NCI-H510A treated with DMSO at 0.1 percent for 48 hours (cell line): ENCODE results near the gene C6orf47.

ENCODE experiments used
- DNase-seq: peaks from one replicate; lab custom pipeline; 2025; lab: John Stamatoyannopoulos, UW

C6orf47 gene

GRCh38 chr6:31636698-31637596 lies 23.6 kb downstream of the C6orf47 start:
- DNase-seq, result no peak

- no peak for DNase-seq
These were observed 25.5 kb downstream of the C6orf47 start for GRCh38 chr6:31634969-31635575.

GRCh38 chr6:31634131-31634530 lies 26.4 kb downstream of the C6orf47 start:
- no peak for DNase-seq

GRCh38 chr6:31633447-31633846 lies 27.1 kb downstream of the C6orf47 start:
- DNase-seq, result no peak

GRCh38 chr6:31632279-31632946 lies 28.2 kb downstream of the C6orf47 start:
- no peak for DNase-seq

- DNase-seq, result no peak
These were observed 28.8 kb downstream of the C6orf47 start for GRCh38 chr6:31631681-31632278.

GRCh38 chr6:31631209-31631608 lies 29.4 kb downstream of the C6orf47 start:
- no peak for DNase-seq

GRCh38 chr6:31630177-31630934 lies 30.2 kb downstream of the C6orf47 start:
- DNase-seq, result no peak

- no peak for DNase-seq
These were observed 31.6 kb downstream of the C6orf47 start for GRCh38 chr6:31629014-31629413.

- DNase-seq, result no peak
These were observed 32.8 kb downstream of the C6orf47 start for GRCh38 chr6:31627690-31628287.

- DNase-seq, result no peak
These were observed 33.6 kb downstream of the C6orf47 start for GRCh38 chr6:31626952-31627351.

GRCh38 chr6:31624070-31624469 lies 36.5 kb downstream of the C6orf47 start:
- DNase-seq, result no peak

GRCh38 chr6:31622684-31623091 lies 37.9 kb downstream of the C6orf47 start:
- no peak for DNase-seq

- DNase-seq, result no peak
These were observed 38.6 kb downstream of the C6orf47 start for GRCh38 chr6:31621991-31622390.

- DNase-seq, result no peak
These were observed 39.1 kb downstream of the C6orf47 start for GRCh38 chr6:31621320-31621939.

- DNase-seq, result peak; percentile 87
These were observed 39.8 kb downstream of the C6orf47 start, which contains the start of gene PRRC2A for GRCh38 chr6:31620586-31621319. TSS of gene PRRC2A (plus strand) at chr6:31620715. CDS start at chr6:31622790, 2,075 bp downstream.

GRCh38 chr6:31619805-31620585 lies 40.6 kb downstream of the C6orf47 start:
- peak; percentile 99 for DNase-seq

- no peak for DNase-seq
These were observed 43.6 kb downstream of the C6orf47 start for GRCh38 chr6:31617010-31617409.

GRCh38 chr6:31615748-31616147 lies 44.8 kb downstream of the C6orf47 start:
- no peak for DNase-seq
